Measurements from ENCODE around the gene DAAM2. TPM values are rescaled to one million over a fixed set of nuclear protein-coding genes. Genes with fewer than 3 reads are reported as not detected.
A peak's percentile ranks its signal among the peaks of the same experiment; 100 is the strongest.

DAAM2 gene
- total RNA-seq (10 to 100 TPM in 9 of 10 donors, 1 to 10 TPM in 1; 7.7 to 25.9 (median 12.2) TPM), polyA plus RNA-seq (10 to 100 TPM in 1 of 2 donors, 1 to 10 TPM in 1; 6.0 to 16.3 TPM)
- long read RNA-seq, donor 1, full-length matches to known transcripts: 3 of 29 reads
- long read RNA-seq, donor 1, partial matches to known transcripts: 17 of 29 reads
- long read RNA-seq, donor 1, other reads (novel, unspliced or antisense): 9 of 29 reads
- long read RNA-seq, donor 2, full-length matches to known transcripts: 2 of 17 reads
- long read RNA-seq, donor 2, partial matches to known transcripts: 6 of 17 reads
- long read RNA-seq, donor 2, other reads (novel, unspliced or antisense): 9 of 17 reads
- long read RNA-seq, donor 3, full-length matches to known transcripts: 1 of 26 reads
- long read RNA-seq, donor 3, partial matches to known transcripts: 10 of 26 reads
- long read RNA-seq, donor 3, other reads (novel, unspliced or antisense): 15 of 26 reads

GRCh38 chr6:39791850-39792539 lies at the start of gene DAAM2:
TSS of gene DAAM2 (plus strand) at chr6:39792376. CDS start at chr6:39856303, 63,927 bp downstream.
- peak; percentile 62 to 77 for DNase-seq
- 3 to 4% methylated on average over 49 to 55 of the region's 55 CpGs for WGBS, 2 donors
- H3K4me3 ChIP-seq: peak within 1 kb of the TSS; percentile 16 to 77 (median 64)
- intact Hi-C loops (cut with DNase I): loop anchor here in 4 of 10 donors (5.0 kb wide), 3 partner anchors 95 to 1260 kb away; no protein-coding TSS in a partner anchor
- peak; percentile 82 to 92 (median 90) for ATAC-seq
- no peaks in the 10 kb centered on the region for H3K9me3 ChIP-seq
- H3K36me3 ChIP-seq: no peaks in the 10 kb centered on the region
- H3K27ac ChIP-seq: peak within 1 kb of the TSS in 9 of 10 donors; percentile 53 to 84 (median 69)
- peak in 4 of 9 donors; percentile 26 to 52 (median 42) for TF ChIP-seq CTCF (IDR thresholded peaks at IDR 0.05)
- peaks cover 0 to 55% (median 0%) of the 10 kb centered on the region in 7 donors for H3K27me3 ChIP-seq
- H3K4me1 ChIP-seq: peaks cover 0 to 45% (median 21%) of the 10 kb centered on the region in 9 donors

- WGBS, 2 donors: 83 to 94% methylated on average over 3 of the region's 3 CpGs
- Histone ChIP-seq H3K9me3 (peaks cover 0 to 6% (median 0%) of the 10 kb centered on the region in 11 donors), H3K27me3 (no peaks in the 10 kb centered on the region), H3K36me3 (no peaks in the 10 kb centered on the region), H3K27ac (no peak overlapping the region), H3K4me3 (no peak overlapping the region), H3K4me1 (no peaks in the 10 kb centered on the region)
- no peak for TF ChIP-seq CTCF (IDR thresholded peaks at IDR 0.05)
- DNase-seq: no peak
- intact Hi-C loops (cut with DNase I): no loop called here
- ATAC-seq: no peak
Measured at GRCh38 chr6:39746795-39747194, 45.4 kb upstream of the DAAM2 start.

GRCh38 chr6:39752835-39753724 lies 39.1 kb upstream of the DAAM2 start:
- H3K9me3 ChIP-seq: no peaks in the 10 kb centered on the region
- TF ChIP-seq CTCF (IDR thresholded peaks at IDR 0.05): no peak
- no peak overlapping the region for H3K4me3 ChIP-seq
- WGBS, 2 donors: 77 to 80% methylated on average over 12 of the region's 12 CpGs
- peak overlapping the region in 6 of 10 donors; percentile 5 to 57 (median 39) for H3K27ac ChIP-seq
- H3K36me3 ChIP-seq: no peaks in the 10 kb centered on the region
- intact Hi-C loops (cut with DNase I): no loop called here
- H3K27me3 ChIP-seq: no peaks in the 10 kb centered on the region
- H3K4me1 ChIP-seq: peaks cover 0 to 29% (median 21%) of the 10 kb centered on the region in 9 donors
- no peak for DNase-seq
- ATAC-seq: peak in 6 of 8 donors; percentile 22 to 80 (median 42)
